Measurements from ENCODE around the gene PERM1.
"Not testable (repeated sequence)": the region's sequence is repeated elsewhere in the genome, so short reads cannot be mapped to it uniquely, and the experiment has no call there.

The PERM1 gene

GRCh38 chr1:992362-992761 lies 10.5 kb upstream of the PERM1 start:
- no peak overlapping the region for H3K4me3 ChIP-seq (ENCODE audit: low read depth, low read length)
- no peak for TF ChIP-seq CTCF (IDR thresholded peaks at IDR 0.05; ENCODE audit: low read depth, low read length, missing control alignments)
- DNase-seq (ENCODE audit: low read depth): no peak

DNA sequence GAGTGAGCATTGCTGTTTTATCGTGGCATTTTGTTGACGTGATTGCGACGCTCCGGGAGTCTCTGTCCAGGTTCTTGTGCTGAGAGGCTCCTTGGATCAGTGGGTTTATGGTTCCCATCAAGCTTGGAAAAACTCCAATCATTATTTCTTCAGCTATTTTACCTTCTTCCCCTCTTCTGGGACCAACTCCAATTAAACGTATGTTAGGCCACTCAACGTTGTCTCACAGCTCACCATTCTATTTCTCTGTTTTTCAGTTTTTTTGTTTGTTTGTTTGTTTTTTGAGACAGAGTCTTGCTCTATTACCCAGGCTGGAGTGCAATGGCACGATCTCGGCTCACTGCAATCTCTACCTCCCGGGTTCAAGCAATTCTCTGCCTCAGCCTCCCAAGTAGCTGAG lies 10.0 kb upstream of the PERM1 start:
- DNase-seq (ENCODE audit: low read depth): no peak
- no peak for TF ChIP-seq CTCF (IDR thresholded peaks at IDR 0.05; ENCODE audit: low read depth, low read length, missing control alignments)
- no peak overlapping the region for H3K4me3 ChIP-seq (ENCODE audit: low read depth, low read length)

GRCh38 chr1:991275-991674 lies 9.4 kb upstream of the PERM1 start:
- not testable (repeated sequence) for H3K4me3 ChIP-seq (ENCODE audit: low read depth, low read length); DNase-seq (ENCODE audit: low read depth)

DNA sequence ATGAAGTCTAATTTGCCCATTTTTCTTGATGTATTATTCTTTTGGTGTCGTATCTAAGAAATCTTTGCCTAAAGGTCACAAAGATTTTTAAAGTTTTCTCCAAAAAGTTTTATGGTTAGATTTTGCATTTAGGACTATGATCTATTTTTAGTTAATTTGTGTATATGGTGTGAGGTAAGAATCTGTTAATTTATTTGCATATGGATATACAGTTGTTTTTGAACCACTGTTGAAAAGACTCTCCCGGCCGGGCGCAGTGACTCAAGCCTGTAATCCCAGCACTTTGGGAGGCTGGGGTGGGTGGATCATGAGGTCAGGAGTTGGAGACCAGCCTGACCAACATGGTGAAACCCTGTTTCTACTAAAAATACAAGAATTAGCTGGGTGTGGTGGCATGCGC lies 6.2 kb upstream of the PERM1 start:
- H3K4me3 ChIP-seq (ENCODE audit: low read depth, low read length); DNase-seq (ENCODE audit: low read depth): not testable (repeated sequence)

DNA sequence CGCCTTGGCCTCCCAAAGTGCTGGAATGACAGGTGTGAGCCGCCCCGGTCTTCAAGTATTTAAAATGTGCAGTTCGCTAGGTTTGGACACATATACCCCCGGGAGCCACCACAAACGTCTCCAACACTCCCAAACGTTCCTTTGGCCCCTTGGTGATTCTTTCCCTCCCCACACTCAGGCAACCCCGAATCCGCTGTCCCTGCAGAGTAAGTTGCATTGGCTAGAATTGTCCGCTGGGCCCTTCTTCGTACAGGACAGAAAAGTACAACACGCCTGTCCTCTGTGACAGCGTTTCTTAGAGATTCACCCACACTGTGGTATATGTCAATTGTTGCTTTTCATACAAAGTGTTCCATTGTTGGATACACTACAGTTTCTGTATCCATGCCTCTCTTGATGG lies 3.2 kb upstream of the PERM1 start:
- H3K4me3 ChIP-seq (ENCODE audit: low read depth, low read length): no peak overlapping the region
- no peak for TF ChIP-seq CTCF (IDR thresholded peaks at IDR 0.05; ENCODE audit: low read depth, low read length, missing control alignments)
- no peak for DNase-seq (ENCODE audit: low read depth)

DNA sequence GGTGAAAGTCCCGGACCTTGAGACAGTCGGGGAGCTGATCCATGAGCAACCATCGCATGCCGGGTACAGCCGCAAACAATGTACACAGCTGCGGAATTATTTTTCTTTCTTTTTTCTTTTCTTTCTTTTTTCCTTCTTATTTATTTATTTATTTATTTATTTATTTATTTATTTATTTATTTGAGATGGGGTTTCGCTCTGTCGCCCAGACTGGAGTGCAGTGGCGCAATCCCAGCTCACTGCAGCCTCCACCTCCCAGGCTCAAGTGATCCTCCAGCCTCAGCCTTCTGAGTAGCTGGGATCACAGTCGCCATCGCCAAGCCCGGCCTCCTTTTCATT lies 2.6 kb upstream of the PERM1 start:
- TF ChIP-seq CTCF (IDR thresholded peaks at IDR 0.05; ENCODE audit: low read depth, low read length, missing control alignments): no peak
- no peak overlapping the region for H3K4me3 ChIP-seq (ENCODE audit: low read depth, low read length)
- DNase-seq (ENCODE audit: low read depth): no peak

DNA sequence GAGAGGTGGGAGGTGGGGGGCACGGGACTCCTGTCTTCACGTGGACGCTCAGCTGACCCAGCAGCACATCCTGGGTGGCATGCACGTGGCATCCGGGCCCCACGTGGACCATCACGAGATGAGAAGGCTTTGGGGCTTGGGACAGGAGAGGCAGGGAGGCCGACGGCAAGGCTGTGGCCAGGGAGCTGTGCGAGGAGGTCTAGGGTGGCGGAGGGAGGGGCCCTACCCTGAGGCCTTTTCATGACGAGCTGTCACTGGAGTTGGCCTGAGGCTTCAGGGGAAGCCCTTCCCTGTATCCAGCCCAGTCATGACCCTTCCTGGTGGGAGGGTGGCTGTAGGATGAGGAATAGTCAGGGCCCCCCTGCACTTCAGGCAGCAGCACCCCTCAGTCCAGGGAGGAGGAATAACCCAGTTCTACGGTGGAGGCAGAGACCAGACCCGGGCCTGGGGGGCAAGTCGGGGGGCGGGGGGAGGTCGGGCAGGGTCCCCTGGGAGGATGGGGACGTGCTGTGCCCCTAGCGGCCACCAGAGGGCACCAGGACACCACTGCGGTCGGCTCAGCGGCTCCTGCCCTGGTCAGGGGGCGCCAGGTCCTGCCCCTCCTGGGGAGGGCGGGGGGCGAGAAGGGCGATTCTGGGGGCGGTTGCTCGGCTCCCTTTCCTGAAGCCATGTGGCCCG lies 2.0 kb upstream of the PERM1 start:
- no peak overlapping the region for H3K4me3 ChIP-seq (ENCODE audit: low read depth, low read length)
- no peak for DNase-seq (ENCODE audit: low read depth)
- peak; percentile 86 for TF ChIP-seq CTCF (IDR thresholded peaks at IDR 0.05; ENCODE audit: low read depth, low read length, missing control alignments)

DNA sequence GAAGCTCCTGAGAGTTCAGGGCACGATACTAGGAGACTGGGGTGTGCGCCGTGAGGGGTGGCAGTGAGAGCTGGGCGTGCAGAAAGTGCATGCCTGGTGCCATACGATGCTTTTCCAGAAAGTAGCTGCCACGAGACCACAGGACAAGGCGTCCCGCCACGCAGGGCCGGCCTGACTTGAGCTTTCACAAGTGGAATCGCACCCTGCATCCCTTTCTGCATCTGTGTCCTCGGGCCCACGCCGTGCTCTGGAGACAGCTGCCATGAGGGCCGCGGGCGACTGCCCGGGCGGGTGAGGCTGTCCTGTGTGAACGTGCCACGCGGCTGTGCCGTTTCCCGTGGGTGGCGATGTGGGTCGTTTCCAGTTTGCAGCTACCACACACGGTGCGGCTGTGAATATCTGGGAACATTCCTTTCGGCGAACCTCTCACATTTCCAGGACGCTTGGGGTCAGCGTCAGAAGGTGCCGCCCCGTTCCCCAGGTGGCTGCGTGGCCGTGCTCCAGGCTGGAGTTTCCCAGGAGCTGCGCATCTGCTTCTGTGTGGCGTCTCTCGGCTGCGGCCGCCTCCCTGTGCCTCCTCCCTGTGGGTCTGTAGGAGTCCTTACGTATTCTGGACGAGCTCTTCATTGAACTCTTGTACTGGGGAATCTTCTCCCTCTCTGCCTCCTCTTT lies 1.0 kb upstream of the PERM1 start:
- no peak for DNase-seq (ENCODE audit: low read depth)
- no peak for TF ChIP-seq CTCF (IDR thresholded peaks at IDR 0.05; ENCODE audit: low read depth, low read length, missing control alignments)
- no peak overlapping the region for H3K4me3 ChIP-seq (ENCODE audit: low read depth, low read length)

Measured in GM12864 (cell line).